Kidney (tissue), 14 donors: ENCODE results near the gene SLC25A44. TPM values are rescaled to one million over a fixed set of nuclear protein-coding genes. Genes with fewer than 3 reads are reported as not detected.

Experiments used
- DNase-seq, 5 donors: peaks; one replicate each; pipeline ENCODE4 v3.0.0-alpha.2; 2013 to 2020
- FAIRE-seq: peaks from 2 replicates; lab custom pipeline; 2012; peaks lifted over from hg19 to GRCh38; lab: Jason Lieb, UNC
- H3K27ac ChIP-seq, 2 donors: one replicate each; pipeline ENCODE4 v1.7.0; 2013; ENCODE audit warnings: low read depth in 2 of 2, low read length in 2 of 2, inconsistent platforms in 1 of 2
- H3K27me3 ChIP-seq: one replicate; pipeline ENCODE4 v1.7.1; 2013; ENCODE audit warnings: low read length, inconsistent platforms; ENCODE audit not compliant: control insufficient read depth, insufficient read depth
- H3K36me3 ChIP-seq, 3 donors: one replicate each; pipeline versions ENCODE4 v1.7.0 to v1.7.1; 2013; ENCODE audit warnings: low read length in 3 of 3, control low read depth in 1 of 3, inconsistent platforms in 1 of 3; ENCODE audit not compliant: insufficient read depth in 3 of 3, control insufficient read depth in 2 of 3
- H3K4me1 ChIP-seq, 3 donors: one replicate each; pipeline versions ENCODE4 v1.7.0 to v1.7.1; 2013; ENCODE audit warnings: low read length in 3 of 3, inconsistent platforms in 1 of 3, low read depth in 1 of 3; ENCODE audit not compliant: control insufficient read depth in 2 of 3, insufficient read depth in 2 of 3
- H3K4me3 ChIP-seq, 3 donors: one replicate each; pipeline versions ENCODE4 v1.7.0 to v1.8.1; 2013; ENCODE audit warnings: low read length in 3 of 3, control low read depth in 1 of 3, inconsistent platforms in 1 of 3
- H3K9ac ChIP-seq, 3 donors: one replicate each; pipeline versions ENCODE4 v1.7.0 to v1.7.1; 2013; ENCODE audit warnings: low read length in 3 of 3, control low read depth in 1 of 3, inconsistent platforms in 1 of 3
- H3K9me3 ChIP-seq, 3 donors: one replicate each; pipeline versions ENCODE4 v1.7.0 to v1.7.1; 2013; ENCODE audit warnings: low read length in 3 of 3, control low read depth in 1 of 3, inconsistent platforms in 1 of 3; ENCODE audit not compliant: control insufficient read depth in 2 of 3, insufficient read depth in 1 of 3
- intact Hi-C: fragments of 100-400 bp; cut with DNase I; formaldehyde crosslinking; loops from one replicate; pipeline ENCODE4 v1.11.1; 2022
- polyA plus RNA-seq: library from polyadenylated mRNA; stranded (reverse); fragments of 350-450 nt; fragmentation: Illumina TruSeq; extraction: RNeasy Lipid Tissue Mini Kit (QIAGEN cat#74804); gene quantifications from one replicate; pipeline ENCODE4 v1.2.3, GENCODE V29; 2014; ENCODE audit warnings: low read depth, low replicate concordance; ENCODE audit not compliant: insufficient read depth
- total RNA-seq: library from RNA; stranded (reverse); fragmentation: NEBNext Ultra II Directional; extraction: Animal tissue kit (Norgen Biotek cat#: 25700); gene quantifications from one replicate; pipeline ENCODE4 v1.2.1, GENCODE V29; 2021
- TF ChIP-seq, protein P1 (sequence below): IDR thresholded peaks from 3 replicates; pipeline ENCODE4 v1.5.1; 2012; ENCODE audit warnings: mild to moderate bottlenecking, moderate library complexity, borderline replicate concordance; ENCODE audit not compliant: insufficient read depth; ENCODE audit errors: extremely low read depth
- donor health status: control.
- donor health status: control.
- donor health status: control.
- donor health status: control.
- donor health status: control.
- donor health status: DM: yes; HTN: yes; CAD: no.
- donor health status: Normal renal cell carcinoma (clear cell type).

SLC25A44 gene
- total and polyA plus RNA-seq, 2 donors from 2014 or later, result 28.1 to 29.0 TPM

- no peak overlapping the region for H3K27ac ChIP-seq
- no peaks in the 10 kb centered on the region for H3K9me3 ChIP-seq
- DNase-seq, result no peak
- no peaks in the 10 kb centered on the region for H3K27me3 ChIP-seq
- FAIRE-seq, result no peak
- no peak overlapping the region for H3K4me3 ChIP-seq
- TF ChIP-seq, protein P1, sequence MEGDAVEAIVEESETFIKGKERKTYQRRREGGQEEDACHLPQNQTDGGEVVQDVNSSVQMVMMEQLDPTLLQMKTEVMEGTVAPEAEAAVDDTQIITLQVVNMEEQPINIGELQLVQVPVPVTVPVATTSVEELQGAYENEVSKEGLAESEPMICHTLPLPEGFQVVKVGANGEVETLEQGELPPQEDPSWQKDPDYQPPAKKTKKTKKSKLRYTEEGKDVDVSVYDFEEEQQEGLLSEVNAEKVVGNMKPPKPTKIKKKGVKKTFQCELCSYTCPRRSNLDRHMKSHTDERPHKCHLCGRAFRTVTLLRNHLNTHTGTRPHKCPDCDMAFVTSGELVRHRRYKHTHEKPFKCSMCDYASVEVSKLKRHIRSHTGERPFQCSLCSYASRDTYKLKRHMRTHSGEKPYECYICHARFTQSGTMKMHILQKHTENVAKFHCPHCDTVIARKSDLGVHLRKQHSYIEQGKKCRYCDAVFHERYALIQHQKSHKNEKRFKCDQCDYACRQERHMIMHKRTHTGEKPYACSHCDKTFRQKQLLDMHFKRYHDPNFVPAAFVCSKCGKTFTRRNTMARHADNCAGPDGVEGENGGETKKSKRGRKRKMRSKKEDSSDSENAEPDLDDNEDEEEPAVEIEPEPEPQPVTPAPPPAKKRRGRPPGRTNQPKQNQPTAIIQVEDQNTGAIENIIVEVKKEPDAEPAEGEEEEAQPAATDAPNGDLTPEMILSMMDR, result no peak
- intact Hi-C loops, result no loop called here
- H3K36me3 ChIP-seq, result peaks cover 0 to 38% (median 8%) of the 10 kb centered on the region in 3 donors
- peaks cover 0 to 24% (median 13%) of the 10 kb centered on the region in 3 donors for H3K4me1 ChIP-seq
- no peak overlapping the region for H3K9ac ChIP-seq
These were observed 9.4 kb downstream of the SLC25A44 start for GRCh38 chr1:156203331-156203730.

GRCh38 chr1:156204686-156205085 lies 10.8 kb downstream of the SLC25A44 start:
- Histone ChIP-seq H3K9me3 (no peaks in the 10 kb centered on the region), H3K4me1 (peaks cover 0 to 18% (median 8%) of the 10 kb centered on the region in 3 donors), H3K27me3 (no peaks in the 10 kb centered on the region), H3K27ac (no peak overlapping the region), H3K4me3 (no peak overlapping the region), H3K9ac (no peak overlapping the region), H3K36me3 (peaks cover 0 to 43% (median 15%) of the 10 kb centered on the region in 3 donors)
- TF ChIP-seq, protein P1, result no peak
- FAIRE-seq (no peak), DNase-seq (no peak)
- intact Hi-C loops, result no loop called here

GRCh38 chr1:156211243-156211642 lies 17.3 kb downstream of the SLC25A44 start:
- intact Hi-C loops, result no loop called here
- peaks cover 2 to 11% (median 5%) of the 10 kb centered on the region in 3 donors for H3K4me1 ChIP-seq
- H3K9ac ChIP-seq, result no peak overlapping the region
- no peak for FAIRE-seq
- H3K27me3 ChIP-seq, result no peaks in the 10 kb centered on the region
- H3K4me3 ChIP-seq, result no peak overlapping the region
- no peaks in the 10 kb centered on the region for H3K9me3 ChIP-seq
- no peak overlapping the region for H3K27ac ChIP-seq
- no peak for DNase-seq
- H3K36me3 ChIP-seq, result peaks cover 3 to 37% (median 24%) of the 10 kb centered on the region in 3 donors
- TF ChIP-seq, protein P1, result no peak

DNA sequence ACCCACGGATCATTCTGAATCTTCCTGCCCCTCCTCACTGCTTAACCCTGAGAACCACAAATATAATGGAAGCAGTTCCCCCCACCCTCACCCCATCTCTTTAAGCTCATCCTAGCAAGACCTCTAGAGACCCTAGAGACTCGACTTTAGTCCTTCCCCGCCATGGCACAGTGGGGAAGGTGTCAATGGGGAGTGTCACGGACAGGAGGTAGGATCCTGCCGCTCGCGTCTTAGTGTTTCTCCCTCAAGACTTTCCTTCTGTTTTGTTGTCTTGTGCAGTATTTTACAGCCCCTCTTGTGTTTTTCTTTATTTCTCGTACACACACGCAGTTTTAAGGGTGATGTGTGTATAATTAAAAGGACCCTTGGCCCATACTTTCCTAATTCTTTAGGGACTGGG lies 18.2 kb downstream of the SLC25A44 start:
- Histone ChIP-seq H3K9me3 (no peaks in the 10 kb centered on the region), H3K27ac (peak overlapping the region; percentile 69 to 98), H3K27me3 (no peaks in the 10 kb centered on the region), H3K36me3 (peaks cover 3 to 29% (median 24%) of the 10 kb centered on the region in 3 donors), H3K9ac (peak overlapping the region; percentile 54 to 86 (median 76)), H3K4me3 (peak overlapping the region; percentile 70 to 84 (median 78)), H3K4me1 (peaks cover 2 to 11% (median 5%) of the 10 kb centered on the region in 3 donors)
- DNase-seq (no peak), FAIRE-seq (no peak)
- TF ChIP-seq, protein P1, result no peak
- intact Hi-C loops, result no loop called here
